HCT116 (cell line): ENCODE measurements around the gene CCL24.

Source experiments
- EGR1 ChIP-seq: IDR thresholded peaks from 2 replicates; pipeline ENCODE4 v1.6.1; 2012; ENCODE audit warnings: low read depth
- EZH2 ChIP-seq: fragments of 200-600 bp; sonication (generic); IDR thresholded peaks from 2 replicates; pipeline ENCODE4 v1.6.1; 2017; ENCODE audit warnings: antibody characterized with exemption, mixed run types
- EZH2phosphoT487 ChIP-seq: fragments of 200-600 bp; IDR thresholded peaks from 2 replicates; pipeline ENCODE4 v1.6.1; 2018; ENCODE audit warnings: antibody characterized with exemption, borderline replicate concordance
- POLR2A ChIP-seq: IDR thresholded peaks from 2 replicates; pipeline ENCODE4 v1.7.0; 2011; ENCODE audit warnings: borderline replicate concordance; ENCODE audit not compliant: insufficient read depth, insufficient read length; ENCODE audit errors: extremely low read depth
- POLR2AphosphoS5 ChIP-seq: IDR thresholded peaks from 2 replicates; pipeline ENCODE4 v1.6.1; 2011; ENCODE audit warnings: mild to moderate bottlenecking, low read depth, low read length, moderate library complexity
- RAD21 ChIP-seq: IDR thresholded peaks from 2 replicates; pipeline ENCODE4 v1.6.1; 2012; ENCODE audit warnings: low read depth, mild to moderate bottlenecking
- ZFX ChIP-seq: fragments of 450-650 bp; IDR thresholded peaks from 2 replicates; pipeline ENCODE4 v1.6.1; 2017
- TF ChIP-seq, protein P1 (sequence below), 3 experiments: fragments of 200-600 bp in 1 of 3; sonication (generic) in 1 of 3; IDR thresholded peaks in 2 of 3; conservative IDR thresholded peaks in 1 of 3; 2 replicates each; pipeline ENCODE4 v1.5.1; 2012 to 2017; ENCODE audit warnings: low read depth in 2 of 3, low read length in 2 of 3, antibody characterized with exemption in 1 of 3, borderline replicate concordance in 1 of 3, control low read depth in 1 of 3, mild to moderate bottlenecking in 1 of 3, mixed read lengths in 1 of 3, mixed run types in 1 of 3, moderate library complexity in 1 of 3; ENCODE audit not compliant: insufficient read depth in 1 of 3
- TF ChIP-seq, protein P2 (sequence below): IDR thresholded peaks from 2 replicates; pipeline ENCODE4 v1.6.1; 2012; ENCODE audit warnings: low read depth
- TF ChIP-seq, protein P3 (sequence below): IDR thresholded peaks from 2 replicates; pipeline ENCODE4 v1.6.1; 2012
- TF ChIP-seq, protein P4 (sequence below): IDR thresholded peaks from 2 replicates; pipeline ENCODE4 v1.6.1; 2012
- TF ChIP-seq, protein P5 (sequence below): IDR thresholded peaks from 2 replicates; pipeline ENCODE4 v1.6.1; 2011; ENCODE audit warnings: mild to moderate bottlenecking, low read length, moderate library complexity; ENCODE audit not compliant: insufficient replicate concordance; ENCODE audit errors: extremely low read depth

DNA sequence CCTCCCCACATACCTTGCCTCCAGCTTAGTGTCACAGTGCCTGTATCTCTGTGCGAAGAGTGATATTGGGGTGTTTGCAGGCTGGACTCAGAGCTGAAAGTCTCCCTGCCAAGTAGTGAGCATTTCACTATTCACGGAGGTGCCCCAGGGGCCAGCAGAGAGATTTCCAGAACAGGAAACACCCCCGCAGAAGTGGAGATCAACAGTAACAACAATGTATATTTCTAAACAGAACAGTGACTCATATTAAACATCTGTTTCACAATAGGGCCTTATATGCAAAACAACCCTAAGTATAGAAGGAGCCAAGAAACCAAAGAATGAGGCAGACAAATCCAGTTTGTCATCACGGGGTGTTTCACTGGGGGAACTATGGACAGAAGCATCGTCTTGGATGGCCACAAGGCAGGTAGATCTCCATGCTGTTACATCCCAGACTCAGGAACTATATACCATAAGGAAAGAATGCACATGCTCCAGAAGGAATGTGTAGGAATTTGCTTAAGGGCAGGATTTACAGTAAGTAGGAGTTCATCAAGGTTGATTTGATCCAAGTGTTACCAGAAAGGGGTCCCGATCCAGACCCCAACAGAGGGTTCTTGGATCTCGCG, 29.3 kb upstream of the CCL24 start:
- TF ChIP-seq POLR2AphosphoS5 (no peak), RAD21 (no peak), POLR2A (no peak), EZH2phosphoT487 (no peak), EGR1 (no peak), EZH2 (no peak), ZFX (no peak)
- TF ChIP-seq, protein P1, sequence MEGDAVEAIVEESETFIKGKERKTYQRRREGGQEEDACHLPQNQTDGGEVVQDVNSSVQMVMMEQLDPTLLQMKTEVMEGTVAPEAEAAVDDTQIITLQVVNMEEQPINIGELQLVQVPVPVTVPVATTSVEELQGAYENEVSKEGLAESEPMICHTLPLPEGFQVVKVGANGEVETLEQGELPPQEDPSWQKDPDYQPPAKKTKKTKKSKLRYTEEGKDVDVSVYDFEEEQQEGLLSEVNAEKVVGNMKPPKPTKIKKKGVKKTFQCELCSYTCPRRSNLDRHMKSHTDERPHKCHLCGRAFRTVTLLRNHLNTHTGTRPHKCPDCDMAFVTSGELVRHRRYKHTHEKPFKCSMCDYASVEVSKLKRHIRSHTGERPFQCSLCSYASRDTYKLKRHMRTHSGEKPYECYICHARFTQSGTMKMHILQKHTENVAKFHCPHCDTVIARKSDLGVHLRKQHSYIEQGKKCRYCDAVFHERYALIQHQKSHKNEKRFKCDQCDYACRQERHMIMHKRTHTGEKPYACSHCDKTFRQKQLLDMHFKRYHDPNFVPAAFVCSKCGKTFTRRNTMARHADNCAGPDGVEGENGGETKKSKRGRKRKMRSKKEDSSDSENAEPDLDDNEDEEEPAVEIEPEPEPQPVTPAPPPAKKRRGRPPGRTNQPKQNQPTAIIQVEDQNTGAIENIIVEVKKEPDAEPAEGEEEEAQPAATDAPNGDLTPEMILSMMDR (IDR thresholded peaks at IDR 0.05 in 2 of 3, conservative IDR thresholded peaks at IDR 0.05 in 1 of 3; ENCODE audit: borderline replicate concordance in 1 of 3, insufficient read depth in 1 of 3, low read depth in 2 of 3, low read length in 2 of 3): no peak
- TF ChIP-seq, protein P2, sequence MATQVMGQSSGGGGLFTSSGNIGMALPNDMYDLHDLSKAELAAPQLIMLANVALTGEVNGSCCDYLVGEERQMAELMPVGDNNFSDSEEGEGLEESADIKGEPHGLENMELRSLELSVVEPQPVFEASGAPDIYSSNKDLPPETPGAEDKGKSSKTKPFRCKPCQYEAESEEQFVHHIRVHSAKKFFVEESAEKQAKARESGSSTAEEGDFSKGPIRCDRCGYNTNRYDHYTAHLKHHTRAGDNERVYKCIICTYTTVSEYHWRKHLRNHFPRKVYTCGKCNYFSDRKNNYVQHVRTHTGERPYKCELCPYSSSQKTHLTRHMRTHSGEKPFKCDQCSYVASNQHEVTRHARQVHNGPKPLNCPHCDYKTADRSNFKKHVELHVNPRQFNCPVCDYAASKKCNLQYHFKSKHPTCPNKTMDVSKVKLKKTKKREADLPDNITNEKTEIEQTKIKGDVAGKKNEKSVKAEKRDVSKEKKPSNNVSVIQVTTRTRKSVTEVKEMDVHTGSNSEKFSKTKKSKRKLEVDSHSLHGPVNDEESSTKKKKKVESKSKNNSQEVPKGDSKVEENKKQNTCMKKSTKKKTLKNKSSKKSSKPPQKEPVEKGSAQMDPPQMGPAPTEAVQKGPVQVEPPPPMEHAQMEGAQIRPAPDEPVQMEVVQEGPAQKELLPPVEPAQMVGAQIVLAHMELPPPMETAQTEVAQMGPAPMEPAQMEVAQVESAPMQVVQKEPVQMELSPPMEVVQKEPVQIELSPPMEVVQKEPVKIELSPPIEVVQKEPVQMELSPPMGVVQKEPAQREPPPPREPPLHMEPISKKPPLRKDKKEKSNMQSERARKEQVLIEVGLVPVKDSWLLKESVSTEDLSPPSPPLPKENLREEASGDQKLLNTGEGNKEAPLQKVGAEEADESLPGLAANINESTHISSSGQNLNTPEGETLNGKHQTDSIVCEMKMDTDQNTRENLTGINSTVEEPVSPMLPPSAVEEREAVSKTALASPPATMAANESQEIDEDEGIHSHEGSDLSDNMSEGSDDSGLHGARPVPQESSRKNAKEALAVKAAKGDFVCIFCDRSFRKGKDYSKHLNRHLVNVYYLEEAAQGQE: no peak
- TF ChIP-seq, protein P3, sequence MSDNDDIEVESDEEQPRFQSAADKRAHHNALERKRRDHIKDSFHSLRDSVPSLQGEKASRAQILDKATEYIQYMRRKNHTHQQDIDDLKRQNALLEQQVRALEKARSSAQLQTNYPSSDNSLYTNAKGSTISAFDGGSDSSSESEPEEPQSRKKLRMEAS: no peak
- TF ChIP-seq, protein P4, sequence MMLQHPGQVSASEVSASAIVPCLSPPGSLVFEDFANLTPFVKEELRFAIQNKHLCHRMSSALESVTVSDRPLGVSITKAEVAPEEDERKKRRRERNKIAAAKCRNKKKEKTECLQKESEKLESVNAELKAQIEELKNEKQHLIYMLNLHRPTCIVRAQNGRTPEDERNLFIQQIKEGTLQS: no peak
- TF ChIP-seq, protein P5, sequence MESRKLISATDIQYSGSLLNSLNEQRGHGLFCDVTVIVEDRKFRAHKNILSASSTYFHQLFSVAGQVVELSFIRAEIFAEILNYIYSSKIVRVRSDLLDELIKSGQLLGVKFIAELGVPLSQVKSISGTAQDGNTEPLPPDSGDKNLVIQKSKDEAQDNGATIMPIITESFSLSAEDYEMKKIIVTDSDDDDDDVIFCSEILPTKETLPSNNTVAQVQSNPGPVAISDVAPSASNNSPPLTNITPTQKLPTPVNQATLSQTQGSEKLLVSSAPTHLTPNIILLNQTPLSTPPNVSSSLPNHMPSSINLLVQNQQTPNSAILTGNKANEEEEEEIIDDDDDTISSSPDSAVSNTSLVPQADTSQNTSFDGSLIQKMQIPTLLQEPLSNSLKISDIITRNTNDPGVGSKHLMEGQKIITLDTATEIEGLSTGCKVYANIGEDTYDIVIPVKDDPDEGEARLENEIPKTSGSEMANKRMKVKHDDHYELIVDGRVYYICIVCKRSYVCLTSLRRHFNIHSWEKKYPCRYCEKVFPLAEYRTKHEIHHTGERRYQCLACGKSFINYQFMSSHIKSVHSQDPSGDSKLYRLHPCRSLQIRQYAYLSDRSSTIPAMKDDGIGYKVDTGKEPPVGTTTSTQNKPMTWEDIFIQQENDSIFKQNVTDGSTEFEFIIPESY: no peak
